Inflammatory macrophage treated with lipopolysaccharide for 4 hours (primary cell): ENCODE data around the gene GPC5.

Experiments used
- DNase-seq: peaks from one replicate; pipeline ENCODE4 v3.0.0-alpha.2; 2020

Gene GPC5

GRCh38 chr13:92307752-92308151 lies 909.3 kb downstream of the GPC5 start:
- DNase-seq: no peak

- DNase-seq: no peak
Observed at GRCh38 chr13:92312823-92313222, 914.4 kb downstream of the GPC5 start.

- no peak for DNase-seq
Observed at GRCh38 chr13:92313382-92313781, 915.0 kb downstream of the GPC5 start.

- no peak for DNase-seq
Observed at GRCh38 chr13:92315265-92315664, 916.8 kb downstream of the GPC5 start.

- no peak for DNase-seq
Observed at GRCh38 chr13:92316030-92316429, 917.6 kb downstream of the GPC5 start.

- no peak for DNase-seq
Observed at GRCh38 chr13:92317066-92317465, 918.6 kb downstream of the GPC5 start.

GRCh38 chr13:92320323-92320722 lies 921.9 kb downstream of the GPC5 start:
- no peak for DNase-seq

GRCh38 chr13:92321174-92321573 lies 922.8 kb downstream of the GPC5 start:
- no peak for DNase-seq

GRCh38 chr13:92345627-92346026 lies 947.2 kb downstream of the GPC5 start:
- no peak for DNase-seq

- no peak for DNase-seq
Observed at GRCh38 chr13:92346046-92346445, 947.6 kb downstream of the GPC5 start.

- no peak for DNase-seq
Observed at GRCh38 chr13:92354583-92354982, 956.2 kb downstream of the GPC5 start.

GRCh38 chr13:92355213-92355612 lies 956.8 kb downstream of the GPC5 start:
- DNase-seq: no peak

- DNase-seq: no peak
Observed at GRCh38 chr13:92362717-92363116, 964.3 kb downstream of the GPC5 start.

- no peak for DNase-seq
Observed at GRCh38 chr13:92365904-92366303, 967.5 kb downstream of the GPC5 start.

GRCh38 chr13:92377396-92377795 lies 979.0 kb downstream of the GPC5 start:
- DNase-seq: no peak

GRCh38 chr13:92379371-92379770 lies 981.0 kb downstream of the GPC5 start:
- DNase-seq: no peak

- no peak for DNase-seq
Observed at GRCh38 chr13:92384410-92384809, 986.0 kb downstream of the GPC5 start.

GRCh38 chr13:92387245-92387644 lies 988.8 kb downstream of the GPC5 start:
- no peak for DNase-seq

GRCh38 chr13:92390217-92390616 lies 991.8 kb downstream of the GPC5 start:
- no peak for DNase-seq

GRCh38 chr13:92403606-92404005 lies 1005.2 kb downstream of the GPC5 start:
- no peak for DNase-seq

- DNase-seq: no peak
Observed at GRCh38 chr13:92407858-92408257, 1009.4 kb downstream of the GPC5 start.

- DNase-seq: no peak
Observed at GRCh38 chr13:92412481-92412880, 1014.1 kb downstream of the GPC5 start.

GRCh38 chr13:92412996-92413395 lies 1014.6 kb downstream of the GPC5 start:
- DNase-seq: no peak

- DNase-seq: no peak
Observed at GRCh38 chr13:92413452-92413851, 1015.0 kb downstream of the GPC5 start.

- no peak for DNase-seq
Observed at GRCh38 chr13:92414851-92415250, 1016.4 kb downstream of the GPC5 start.

GRCh38 chr13:92415781-92416180 lies 1017.4 kb downstream of the GPC5 start:
- no peak for DNase-seq
